ENCODE measurements around the gene CBL.
"Not testable (repeated sequence)": the region's sequence is repeated elsewhere in the genome, so short reads cannot be mapped to it uniquely, and the experiment has no call there.

- not testable (repeated sequence) for TF ChIP-seq CTCF, POLR2A (IDR thresholded peaks at IDR 0.05)
Observed at GRCh38 chr11:119228535-119229287, 22.6 kb downstream of the CBL start.
